Stimulated activated CD4-positive, alpha-beta T cell treated with anti-CD3 and anti-CD28 coated beads, Interleukin-1b, Interleukin-23, amount 100 ng/mL, for 48 hours (primary cell): Measurements from ENCODE around the gene RASGRF1.
"Not testable (repeated sequence)": the region's sequence is repeated elsewhere in the genome, so short reads cannot be mapped to it uniquely, and the experiment has no call there.

Experiments used
- DNase-seq: peaks from one replicate; pipeline ENCODE4 v3.0.0-alpha.2; 2020

The RASGRF1 gene

GRCh38 chr15:78949461-78949860 lies 141.1 kb downstream of the RASGRF1 start:
- no peak for DNase-seq

GRCh38 chr15:78947506-78947905 lies 143.1 kb downstream of the RASGRF1 start:
- DNase-seq = no peak

GRCh38 chr15:78946493-78946892 lies 144.1 kb downstream of the RASGRF1 start:
- no peak for DNase-seq

GRCh38 chr15:78944669-78945407 lies 145.7 kb downstream of the RASGRF1 start, which contains the start of gene CTSH:
TSS of gene CTSH (minus strand) at chr15:78945046. CDS start at chr15:78944981, 65 bp downstream.
- DNase-seq = peak; percentile 59

- no peak for DNase-seq
Observed at GRCh38 chr15:78944202-78944625, 146.4 kb downstream of the RASGRF1 start.

- no peak for DNase-seq
Observed at GRCh38 chr15:78943692-78944091, 146.9 kb downstream of the RASGRF1 start.

GRCh38 chr15:78942741-78943140 lies 147.8 kb downstream of the RASGRF1 start:
- DNase-seq = no peak

GRCh38 chr15:78938658-78939488 lies 151.7 kb downstream of the RASGRF1 start:
- no peak for DNase-seq

GRCh38 chr15:78937132-78937739 lies 153.3 kb downstream of the RASGRF1 start:
- no peak for DNase-seq

- no peak for DNase-seq
Observed at GRCh38 chr15:78934655-78935023, 155.9 kb downstream of the RASGRF1 start.

- DNase-seq = no peak
Observed at GRCh38 chr15:78933823-78934654, 156.5 kb downstream of the RASGRF1 start.

- no peak for DNase-seq
Observed at GRCh38 chr15:78933187-78933822, 157.3 kb downstream of the RASGRF1 start.

- no peak for DNase-seq
Observed at GRCh38 chr15:78932258-78932808, 158.2 kb downstream of the RASGRF1 start.

GRCh38 chr15:78931439-78932257 lies 158.9 kb downstream of the RASGRF1 start:
- DNase-seq = no peak

GRCh38 chr15:78930577-78931388 lies 159.8 kb downstream of the RASGRF1 start:
- no peak for DNase-seq

- DNase-seq = no peak
Observed at GRCh38 chr15:78929536-78930264, 160.9 kb downstream of the RASGRF1 start.

GRCh38 chr15:78928616-78929093 lies 161.9 kb downstream of the RASGRF1 start:
- no peak for DNase-seq

- DNase-seq = not testable (repeated sequence)
Observed at GRCh38 chr15:78928176-78928575, 162.4 kb downstream of the RASGRF1 start.
